AG04449 (cell line): ENCODE data around the gene MGAT5.

ENCODE experiments used
- CTCF ChIA-PET: fragments of 350-600 bp; formaldehyde crosslinking; extraction: SDS; loops from one replicate; lab custom pipeline; 2021; ENCODE audit warnings: antibody characterized with exemption; lab: Yijun Ruan, JAX
- POLR2A ChIA-PET: fragments of 400-600, 350-600 bp; formaldehyde crosslinking; extraction: SDS; loops from one replicate; lab custom pipeline; 2020; ENCODE audit warnings: antibody characterized with exemption, inconsistent platforms; lab: Yijun Ruan, JAX
- DNase-seq: peaks from one replicate; pipeline ENCODE4 v3.0.0-alpha.2; 2010; ENCODE audit warnings: low read depth, low spot score
- H3K4me3 ChIP-seq: 2 replicates; pipeline ENCODE4 v1.5.1; 2011; ENCODE audit warnings: low read depth, mild to moderate bottlenecking, control low read depth, low read length
- CTCF ChIP-seq: IDR thresholded peaks from one replicate; pipeline ENCODE4 v1.5.1; 2011; ENCODE audit warnings: mild to moderate bottlenecking, moderate library complexity, low read length, control low read depth, inconsistent platforms; ENCODE audit not compliant: insufficient read depth; ENCODE audit errors: missing control alignments

Gene MGAT5

GRCh38 chr2:134447669-134448068, 193.8 kb downstream of the MGAT5 start:
- H3K4me3 ChIP-seq = no peak overlapping the region
- POLR2A ChIA-PET = no interaction called here
- DNase-seq = no peak
- CTCF ChIA-PET = interaction anchor here (0.6 to 10.8 kb wide), 11 partner anchors 12 to 562 kb away, joined by 3 to 154 read pairs (median 4); no protein-coding TSS in a partner anchor
- no peak for TF ChIP-seq CTCF

- CTCF ChIA-PET = interaction anchor here (0.8 to 10.8 kb wide), 8 partner anchors 11 to 563 kb away, joined by 3 to 154 read pairs (median 60); no protein-coding TSS in a partner anchor
- DNase-seq = no peak
- no peak for TF ChIP-seq CTCF
- POLR2A ChIA-PET = no interaction called here
- H3K4me3 ChIP-seq = no peak overlapping the region
Measured at GRCh38 chr2:134448650-134449049, 194.8 kb downstream of the MGAT5 start.

DNA sequence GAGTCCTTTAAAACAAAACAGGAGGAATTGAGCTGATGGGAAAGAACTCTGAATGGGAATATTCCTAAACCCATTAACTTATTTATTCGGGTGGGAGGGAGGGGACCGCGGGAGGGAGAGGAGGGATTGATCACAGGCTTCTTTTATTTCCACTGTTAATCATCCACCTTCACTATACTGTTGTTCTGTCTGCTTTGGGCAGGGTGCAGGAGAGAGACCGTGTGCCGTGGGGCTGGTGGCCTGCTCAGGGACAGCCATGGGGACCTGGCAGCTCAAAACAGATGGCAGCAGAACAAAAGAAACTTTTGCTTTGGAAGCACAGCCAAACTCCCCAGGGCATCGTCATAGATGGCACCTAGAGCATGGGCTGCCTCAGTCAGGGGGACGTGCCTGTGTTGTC, 195.3 kb downstream of the MGAT5 start:
- CTCF ChIA-PET = interaction anchor here (2.1 to 10.8 kb wide), 9 partner anchors 10 to 564 kb away, joined by 12 to 154 read pairs (median 68); no protein-coding TSS in a partner anchor
- POLR2A ChIA-PET = no interaction called here
- H3K4me3 ChIP-seq = no peak overlapping the region
- DNase-seq = no peak
- TF ChIP-seq CTCF = no peak

- POLR2A ChIA-PET = no interaction called here
- TF ChIP-seq CTCF = no peak
- CTCF ChIA-PET = interaction anchor here (0.5 to 10.8 kb wide), 46 partner anchors 8 to 565 kb away, joined by 3 to 154 read pairs (median 8); partner anchors contain the start of gene CCNT2
- DNase-seq = no peak
- no peak overlapping the region for H3K4me3 ChIP-seq
Measured at GRCh38 chr2:134449751-134450513, 196.1 kb downstream of the MGAT5 start.

GRCh38 chr2:134451347-134451630, 197.4 kb downstream of the MGAT5 start:
- no peak for TF ChIP-seq CTCF
- ChIA-PET CTCF (interaction anchor here (0.6 to 10.8 kb wide), 72 partner anchors 9 to 571 kb away, joined by 3 to 154 read pairs (median 5); partner anchors contain the start of gene CCNT2), POLR2A (no interaction called here)
- H3K4me3 ChIP-seq = no peak overlapping the region
- no peak for DNase-seq

GRCh38 chr2:134452042-134452733, 198.3 kb downstream of the MGAT5 start:
- ChIA-PET CTCF (interaction anchor here (0.7 to 10.8 kb wide), 49 partner anchors 10 to 608 kb away, joined by 3 to 154 read pairs (median 6); partner anchors contain the start of gene CCNT2), POLR2A (no interaction called here)
- no peak overlapping the region for H3K4me3 ChIP-seq
- no peak for DNase-seq
- no peak for TF ChIP-seq CTCF
